CD4-positive, alpha-beta T cell treated with Interleukin-10 for 1 hour (primary cell): ENCODE data around the gene GRIN2A.

Source experiments
- DNase-seq: peaks from one replicate; pipeline ENCODE4 v3.0.0-alpha.2; 2020

The GRIN2A gene

DNA sequence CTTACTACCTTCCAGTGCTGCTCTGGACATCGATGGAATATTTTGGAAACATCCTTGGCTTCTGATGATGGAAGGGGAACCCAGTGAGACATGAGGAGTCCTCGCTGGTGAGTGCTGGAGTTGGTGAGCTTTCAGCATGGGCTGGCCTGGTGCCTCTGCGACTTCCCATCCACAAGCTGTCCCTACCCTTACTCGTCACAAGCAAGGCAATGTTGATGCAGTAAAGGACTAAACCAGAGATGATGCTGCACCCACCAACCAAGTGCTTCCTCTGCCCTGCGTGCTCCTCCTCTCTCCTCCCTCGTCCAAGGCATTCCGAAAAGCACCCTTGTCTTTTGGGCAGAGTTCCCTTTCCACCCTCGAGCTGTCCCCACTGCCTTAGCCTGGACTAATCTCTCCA lies 154.7 kb downstream of the GRIN2A start:
- DNase-seq = no peak

DNA sequence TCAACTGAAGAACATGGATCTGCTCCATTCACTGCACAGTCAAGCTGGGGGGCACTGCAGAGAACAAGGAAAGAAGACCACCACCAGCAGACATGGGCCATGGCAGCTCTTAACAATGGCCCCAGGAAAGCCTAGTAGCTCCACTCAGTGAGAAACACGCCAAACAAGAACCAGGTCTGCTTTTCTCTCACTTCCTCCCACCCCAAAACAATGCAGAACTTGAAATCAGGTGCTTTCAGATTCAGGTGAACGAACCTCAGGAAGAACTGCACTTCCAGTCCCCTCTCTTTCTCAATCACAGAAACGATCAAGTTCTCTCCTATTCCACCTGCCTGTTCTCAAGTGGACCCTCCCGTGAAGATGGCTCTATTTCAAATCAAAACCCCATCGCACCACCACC lies 155.6 kb downstream of the GRIN2A start:
- no peak for DNase-seq

DNA sequence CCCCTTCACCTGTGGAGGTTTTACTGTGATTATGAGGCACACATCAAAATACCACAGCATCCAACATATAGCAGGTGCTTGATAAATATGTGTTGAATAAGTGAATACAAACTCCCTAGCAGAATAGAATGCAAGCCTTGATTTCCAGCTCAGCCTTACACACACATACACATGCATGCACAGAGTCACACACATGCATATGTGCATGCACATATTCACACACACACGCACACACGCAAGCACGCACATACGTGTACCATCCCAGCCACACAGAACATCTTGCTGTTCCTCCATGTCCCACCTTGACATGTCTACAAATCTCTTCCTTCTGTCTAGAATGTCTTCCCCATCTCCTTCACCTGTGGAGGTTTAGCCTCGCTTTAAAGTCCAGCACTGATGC lies 160.1 kb downstream of the GRIN2A start:
- DNase-seq = no peak

DNA sequence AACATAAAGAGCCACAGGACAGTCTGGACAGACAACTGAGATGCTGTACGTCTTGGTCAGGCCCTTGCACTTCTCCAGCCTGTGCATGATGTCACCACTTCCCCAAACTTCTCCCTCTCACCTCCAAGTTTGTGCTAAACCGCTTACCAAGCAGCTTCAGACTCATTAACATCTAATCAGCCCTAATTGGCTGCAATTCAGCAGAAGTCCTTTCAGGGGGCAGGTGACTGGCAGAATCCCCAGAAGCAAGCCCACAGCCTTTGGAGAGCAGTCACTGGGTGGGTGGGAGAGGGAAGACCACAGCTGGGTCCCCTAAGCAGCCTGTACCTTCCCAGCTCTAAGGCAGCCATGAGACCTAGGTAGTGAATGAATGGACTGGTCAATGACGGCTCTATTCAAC lies 161.4 kb downstream of the GRIN2A start:
- DNase-seq = no peak

DNA sequence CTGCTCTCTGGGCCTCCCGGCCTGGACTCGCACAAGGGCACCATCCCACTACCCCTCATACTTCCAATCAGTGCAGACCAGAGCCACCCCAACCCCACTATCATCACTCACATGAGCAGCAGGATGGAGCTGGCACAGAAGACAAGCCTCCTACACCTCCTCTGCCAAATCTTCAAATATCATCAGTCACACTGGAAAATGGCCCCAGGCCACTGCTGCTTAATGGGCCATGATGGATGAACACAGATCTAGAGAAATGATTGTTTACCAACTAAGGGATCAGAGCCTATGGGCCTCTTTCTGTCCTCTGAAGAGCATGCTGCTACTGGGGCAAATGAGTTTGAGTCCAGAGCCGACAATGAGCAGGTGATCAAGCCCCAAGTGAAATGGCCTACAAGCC lies 165.5 kb downstream of the GRIN2A start:
- no peak for DNase-seq

DNA sequence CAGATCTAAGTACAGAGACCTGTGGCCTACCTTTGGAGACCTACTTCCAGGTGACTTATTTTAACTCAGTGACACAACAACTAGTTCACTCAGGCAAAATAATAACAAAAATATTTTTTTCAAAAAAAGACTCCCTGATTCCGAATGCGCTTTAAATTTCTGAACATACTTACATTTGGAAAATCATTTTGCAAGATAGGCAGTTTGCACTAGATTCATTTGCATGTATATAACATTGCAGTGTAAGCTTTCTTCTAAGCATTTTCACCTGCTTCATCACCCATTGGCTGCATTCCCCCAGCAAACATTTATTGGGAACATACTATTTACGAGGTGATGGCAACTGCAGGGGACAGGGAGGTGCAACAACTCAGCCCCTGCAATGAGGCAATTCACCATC lies 166.8 kb downstream of the GRIN2A start:
- no peak for DNase-seq

DNA sequence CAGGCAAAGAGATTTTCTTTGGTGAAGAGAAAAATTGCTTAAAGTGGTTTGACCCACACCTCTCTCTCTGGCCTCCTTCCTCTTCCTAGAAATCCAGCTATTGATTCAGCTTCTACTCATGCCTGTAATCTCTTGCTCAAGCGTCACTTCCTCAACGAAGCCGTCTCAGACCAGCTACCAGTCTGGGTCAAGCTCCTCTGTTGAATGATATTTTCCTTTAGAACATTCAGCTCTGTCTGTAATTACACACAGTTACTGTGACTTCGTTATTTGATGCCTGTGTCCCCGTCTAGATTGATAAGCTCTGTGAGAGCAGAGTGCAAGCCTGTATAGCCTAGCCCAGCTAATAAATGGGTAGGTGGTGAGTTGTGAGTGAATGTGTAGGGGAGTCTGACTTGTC lies 168.5 kb downstream of the GRIN2A start:
- DNase-seq = no peak

DNA sequence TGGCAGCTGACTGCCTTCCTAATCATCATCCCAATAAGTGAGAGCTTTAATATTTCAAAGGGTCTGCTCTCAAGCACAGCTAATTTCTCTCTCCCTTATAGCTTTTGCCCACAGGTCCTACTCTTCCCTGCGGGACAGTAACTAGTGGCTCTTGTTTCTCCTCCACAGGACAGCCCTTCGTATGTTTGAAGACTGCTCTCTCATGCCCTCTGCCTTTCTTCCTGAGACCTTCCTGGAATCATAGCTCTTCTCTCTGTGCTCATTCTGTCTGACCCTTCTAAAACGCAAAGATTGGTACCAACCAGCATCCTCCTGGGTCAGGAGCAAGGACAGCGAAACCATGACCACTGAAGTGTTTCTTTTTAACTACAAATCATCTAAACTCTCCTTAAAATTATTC lies 168.9 kb downstream of the GRIN2A start:
- no peak for DNase-seq

DNA sequence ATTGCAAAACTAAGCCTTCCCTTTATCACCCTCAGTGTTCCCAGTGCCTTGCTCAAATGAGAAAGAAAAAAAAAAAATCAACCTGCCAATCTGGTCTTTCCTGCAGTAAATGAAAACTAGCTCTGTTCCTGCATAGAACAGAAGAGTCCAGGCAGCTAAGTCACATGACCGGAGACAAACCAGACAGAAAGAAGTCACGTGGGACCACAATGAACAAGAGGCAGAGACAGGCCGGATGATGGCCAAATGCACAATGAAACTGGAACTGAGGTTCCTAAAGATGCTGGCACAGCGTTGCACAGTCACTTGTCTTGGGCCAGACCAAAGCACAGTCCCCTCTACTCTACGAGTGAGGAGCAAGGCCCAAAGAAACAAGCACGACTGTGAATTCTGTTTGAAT lies 172.5 kb downstream of the GRIN2A start:
- no peak for DNase-seq

DNA sequence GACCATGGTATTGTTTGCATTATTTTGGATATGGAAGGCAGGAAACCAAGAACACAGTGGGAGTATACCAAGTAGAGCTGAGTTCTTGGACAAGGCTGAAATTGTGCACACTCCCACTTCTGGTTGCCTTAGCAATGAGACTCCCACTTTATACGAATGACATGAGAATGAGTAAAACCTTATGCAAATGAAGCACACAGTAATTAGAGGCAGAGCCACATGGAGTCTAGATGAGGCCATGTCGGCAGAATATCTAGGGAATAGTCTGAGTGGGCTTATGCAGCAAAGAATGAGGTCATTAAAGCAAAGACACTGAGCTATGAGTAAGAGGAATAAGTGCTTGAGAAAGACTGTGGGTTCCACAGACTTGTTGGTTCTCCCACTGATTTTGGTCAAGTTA lies 178.7 kb downstream of the GRIN2A start:
- no peak for DNase-seq

DNA sequence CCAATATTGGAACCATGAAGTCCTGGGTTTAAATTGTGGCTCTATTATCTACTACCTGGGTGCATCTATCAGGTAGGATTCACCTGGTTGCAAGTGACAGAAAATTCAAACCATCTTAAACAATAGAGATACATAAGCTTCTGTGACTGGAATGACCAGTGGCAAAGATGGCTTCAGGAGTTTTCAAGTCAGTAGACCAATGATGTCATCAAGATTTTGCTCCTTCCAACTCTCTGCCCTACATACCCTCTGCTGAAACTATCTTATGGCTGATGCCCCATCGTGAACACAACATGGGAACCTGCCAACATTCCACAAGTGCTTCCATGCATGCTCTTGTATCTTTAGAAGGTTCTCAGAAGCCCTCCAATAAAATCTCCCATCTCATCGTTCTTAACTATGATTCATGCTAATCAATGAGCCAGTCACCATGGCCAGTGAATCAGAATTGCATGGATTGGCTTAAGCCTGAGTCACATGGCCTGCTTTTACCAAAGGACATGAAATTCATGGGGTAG lies 180.9 kb downstream of the GRIN2A start:
- no peak for DNase-seq

DNA sequence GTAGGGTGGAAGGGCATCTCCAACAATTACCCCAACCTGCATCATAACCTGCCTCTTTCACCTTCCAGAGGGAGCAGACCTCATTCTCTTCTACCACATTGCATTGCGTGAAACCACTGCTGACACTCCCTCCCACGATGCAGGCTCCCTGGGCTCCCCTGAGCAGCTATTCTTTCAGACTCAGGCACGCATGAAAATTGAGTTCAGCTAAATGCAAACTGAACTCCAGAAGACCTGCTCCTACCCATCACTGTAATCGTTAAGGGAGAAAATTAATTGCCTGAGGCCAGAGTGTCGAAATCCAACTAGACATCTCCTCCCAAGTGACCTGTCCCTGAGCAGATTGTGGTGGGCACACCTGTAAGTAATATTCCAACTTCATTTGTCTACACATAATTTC lies 186.0 kb downstream of the GRIN2A start:
- DNase-seq = no peak

DNA sequence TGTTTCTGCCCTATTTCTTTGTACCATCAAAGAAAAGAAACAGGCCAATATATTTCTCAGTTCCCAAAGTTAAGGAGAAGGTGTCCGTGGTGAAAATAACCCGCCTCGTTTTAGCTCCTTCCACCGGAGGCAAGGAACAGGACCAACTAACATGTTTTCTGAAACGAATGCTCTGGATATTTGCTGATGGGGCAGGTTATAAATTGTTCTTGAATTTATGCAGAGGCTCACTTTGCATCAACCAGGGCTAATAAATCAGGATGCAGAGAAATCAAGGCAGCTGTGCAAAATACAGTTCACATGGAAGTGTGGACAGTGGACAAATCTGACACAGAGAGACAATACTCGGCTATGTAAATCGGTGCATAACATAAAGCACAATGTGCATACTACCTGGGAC lies 189.8 kb downstream of the GRIN2A start:
- DNase-seq = no peak

DNA sequence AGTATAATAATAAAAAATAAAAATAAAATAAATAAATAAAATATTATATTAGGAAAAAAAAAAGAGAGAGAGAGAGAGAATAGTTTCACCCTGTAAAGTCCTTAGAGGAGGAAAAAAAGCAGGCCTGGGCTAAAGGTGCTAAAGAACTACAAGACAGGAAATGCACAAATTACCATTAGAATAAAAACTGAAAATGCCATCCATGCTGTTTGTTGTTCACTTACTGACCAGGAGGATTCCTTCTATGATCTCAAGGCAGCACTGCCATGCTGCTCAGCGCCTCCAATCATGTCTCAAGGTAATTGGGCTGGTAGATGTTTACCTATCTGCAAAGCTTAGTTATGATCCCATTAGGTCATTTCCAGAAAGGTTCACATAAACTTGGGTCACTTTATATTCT lies 201.2 kb downstream of the GRIN2A start:
- DNase-seq = no peak

DNA sequence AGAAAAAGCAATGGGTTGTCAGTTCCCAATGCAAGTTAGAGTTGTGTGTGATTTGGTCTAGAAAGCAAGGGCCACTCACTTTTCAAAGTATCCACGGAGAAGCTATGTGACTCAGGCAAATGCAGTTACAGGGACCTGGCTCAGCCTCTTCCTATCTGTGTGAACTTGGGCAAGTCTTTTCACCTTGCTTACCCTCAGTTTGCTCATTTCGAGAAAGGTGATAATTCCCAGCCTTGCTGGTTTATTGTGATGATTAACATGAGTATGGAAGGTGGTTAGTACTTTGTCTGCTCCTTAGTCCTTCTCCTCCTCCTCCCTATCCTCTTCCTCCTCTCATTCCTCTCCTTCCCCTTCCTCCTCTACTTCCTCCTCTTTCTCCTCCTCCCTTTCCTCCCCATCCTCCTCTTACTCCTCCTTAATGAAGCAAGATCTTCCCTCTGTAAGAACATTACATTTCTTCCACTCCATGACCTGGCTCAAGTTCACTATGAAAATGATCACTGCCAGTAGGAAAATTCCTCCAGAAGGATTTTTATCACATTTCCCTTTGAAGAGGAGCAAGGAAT lies 204.0 kb downstream of the GRIN2A start:
- DNase-seq = no peak

DNA sequence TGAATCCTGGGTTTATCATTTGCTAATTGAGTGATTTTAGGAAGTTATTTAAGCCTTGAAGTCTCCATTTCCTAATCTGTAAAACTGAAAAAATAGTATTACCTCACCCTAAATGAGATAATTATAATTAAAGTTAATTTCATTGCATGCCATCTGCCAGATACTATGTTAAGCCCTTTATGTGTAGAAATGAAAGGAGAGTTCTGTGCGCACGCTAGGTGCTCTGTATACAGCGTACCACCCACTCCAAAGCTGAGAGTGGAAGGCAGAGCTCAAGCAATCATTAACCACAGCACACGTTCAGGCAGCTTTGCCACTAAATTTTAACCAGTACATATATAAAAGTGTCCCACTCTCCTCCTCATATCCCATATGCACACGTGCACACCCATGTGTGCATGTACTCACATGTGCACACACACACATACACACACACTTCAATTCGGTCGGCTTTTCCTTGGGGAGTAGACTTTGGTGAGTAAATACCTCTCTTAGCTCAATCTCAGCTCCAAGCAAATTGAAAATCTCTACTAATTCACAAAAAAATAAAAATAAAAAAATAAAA lies 204.8 kb downstream of the GRIN2A start:
- DNase-seq = no peak

DNA sequence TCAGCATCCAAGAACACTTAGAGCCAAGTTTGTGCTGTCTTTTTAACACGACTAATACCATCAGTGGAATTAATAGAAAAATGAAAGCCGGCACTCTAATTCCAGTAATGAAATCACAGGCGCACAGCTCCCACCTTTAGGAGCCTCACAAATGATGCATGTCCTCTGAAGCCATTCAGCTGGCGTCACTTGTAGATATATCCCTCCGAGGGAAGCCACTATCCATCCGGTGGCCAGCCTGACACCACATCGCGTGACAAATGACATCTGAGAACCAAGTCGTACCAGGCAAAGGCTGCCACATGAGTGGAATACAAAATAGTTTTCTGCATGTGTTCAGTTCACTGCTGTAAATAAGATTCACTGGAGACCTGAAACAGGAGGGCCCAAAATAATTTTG lies 205.6 kb downstream of the GRIN2A start:
- DNase-seq = no peak

DNA sequence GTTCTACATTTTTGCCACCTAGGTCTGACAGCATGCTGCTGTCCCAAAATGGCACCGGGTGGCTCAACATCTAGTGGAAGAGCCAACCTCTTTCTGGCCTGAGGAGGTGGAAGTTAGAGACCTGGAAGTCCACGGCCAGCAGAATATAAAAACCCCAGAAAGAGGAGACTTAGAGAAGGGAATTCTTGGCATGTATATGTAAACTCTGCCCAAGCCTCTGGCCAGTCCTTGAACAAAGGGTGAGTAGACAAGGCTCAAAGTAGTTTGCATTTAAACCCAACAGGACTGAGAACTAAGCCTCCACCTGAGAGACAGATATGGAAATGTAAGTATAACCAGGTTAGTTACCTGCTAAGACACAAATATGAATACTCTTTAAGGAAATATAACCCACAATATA lies 210.3 kb downstream of the GRIN2A start:
- no peak for DNase-seq

DNA sequence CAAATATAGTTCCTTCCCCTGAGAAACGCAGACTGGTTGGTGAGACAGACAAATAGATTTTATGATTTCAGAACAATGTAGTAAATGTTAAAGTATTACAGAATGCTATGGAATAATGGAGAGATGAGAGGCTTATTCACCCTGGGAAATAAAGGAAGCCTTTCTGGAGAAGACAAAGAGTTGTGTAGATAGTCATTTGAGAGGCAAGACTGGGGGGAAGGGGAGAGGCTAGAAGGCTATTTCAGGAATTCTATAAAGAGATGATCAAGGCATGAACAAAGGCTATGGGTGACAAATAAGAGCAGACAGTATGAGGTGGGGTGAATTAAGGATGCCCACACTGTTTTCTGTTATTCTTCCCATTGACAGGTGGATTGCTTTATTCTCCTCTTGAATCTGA lies 211.4 kb downstream of the GRIN2A start:
- DNase-seq = no peak

DNA sequence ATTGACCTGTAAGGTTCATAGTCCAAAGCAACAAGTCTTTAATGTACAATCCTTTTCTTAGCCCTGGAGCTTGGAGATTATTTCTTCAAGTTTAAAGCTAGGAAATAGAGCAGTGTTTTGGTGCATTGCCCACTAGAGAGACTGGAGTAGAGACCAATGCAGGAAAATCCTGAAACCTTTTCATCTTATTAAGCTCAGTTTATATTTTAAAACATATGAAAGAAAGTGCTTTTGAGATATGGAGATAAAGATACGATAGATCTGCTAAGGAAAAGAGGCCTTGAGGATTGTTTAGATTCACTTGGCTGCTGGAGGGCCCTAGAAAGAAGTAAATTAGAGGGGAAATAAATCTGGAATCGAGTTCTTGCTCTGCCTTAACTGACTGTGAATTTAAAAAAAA lies 212.0 kb downstream of the GRIN2A start:
- no peak for DNase-seq

DNA sequence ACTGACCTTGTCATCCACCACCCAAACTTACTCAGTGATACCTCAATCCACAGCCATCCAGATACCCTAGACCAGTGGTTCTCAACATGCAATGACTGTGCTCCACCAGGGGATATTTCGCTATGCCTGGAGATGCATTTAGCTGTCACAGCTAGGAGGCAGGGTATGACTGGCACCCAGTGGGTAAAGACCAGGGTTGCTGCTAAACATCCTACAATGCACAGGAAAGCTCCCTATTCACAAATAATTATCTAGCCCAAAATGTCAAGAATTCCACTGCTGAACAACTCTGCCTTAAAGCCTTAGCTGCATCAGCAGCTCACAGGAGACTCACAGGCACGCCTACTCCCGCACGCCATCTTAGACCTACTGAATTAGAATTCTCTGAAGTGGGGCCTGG lies 212.6 kb downstream of the GRIN2A start:
- DNase-seq = no peak

DNA sequence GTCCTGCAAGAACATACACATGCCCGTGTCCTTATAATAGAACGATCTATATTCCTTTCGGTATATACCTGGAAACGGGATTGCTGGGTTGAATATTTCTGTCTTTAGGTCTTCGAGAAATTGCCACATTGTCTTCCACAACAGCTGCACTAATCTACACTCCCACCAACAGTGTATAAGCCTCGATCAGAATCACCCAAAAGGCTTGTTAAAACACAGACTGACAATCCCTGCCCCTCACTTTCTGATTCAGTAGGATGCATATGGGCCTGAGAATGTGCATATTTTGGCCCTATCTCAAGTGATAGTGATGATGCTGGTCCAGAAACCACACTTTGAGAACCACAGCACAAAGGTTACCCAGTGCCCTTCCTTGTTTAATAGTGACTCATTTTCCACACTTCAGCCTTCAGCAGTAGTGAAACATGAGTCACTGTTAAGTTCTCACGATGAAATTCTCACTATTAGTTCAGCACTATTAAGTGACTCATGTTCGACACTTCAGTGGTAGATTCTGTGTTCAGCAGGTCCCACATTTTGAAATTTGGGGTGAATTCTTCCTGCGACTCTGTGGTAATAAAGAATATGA lies 215.6 kb downstream of the GRIN2A start:
- DNase-seq = no peak

DNA sequence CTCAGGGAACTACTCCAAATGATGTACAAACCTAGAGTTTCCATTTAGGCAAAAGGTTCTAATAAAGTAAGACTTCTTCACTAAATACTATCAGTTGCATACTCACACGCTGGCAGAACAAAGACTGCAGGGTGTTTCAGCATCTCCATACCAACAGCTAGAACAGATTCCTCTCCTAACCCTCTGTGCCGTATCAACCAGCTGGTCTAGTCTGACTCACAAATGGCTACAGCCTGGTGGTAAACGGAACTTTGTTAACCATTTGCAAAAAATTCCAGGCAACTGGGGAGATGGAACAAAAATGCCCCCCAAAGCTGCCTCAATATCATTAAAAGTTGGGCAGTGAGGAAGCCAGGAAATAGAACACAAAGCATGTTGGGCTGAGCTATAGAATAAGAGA lies 217.1 kb downstream of the GRIN2A start:
- no peak for DNase-seq

DNA sequence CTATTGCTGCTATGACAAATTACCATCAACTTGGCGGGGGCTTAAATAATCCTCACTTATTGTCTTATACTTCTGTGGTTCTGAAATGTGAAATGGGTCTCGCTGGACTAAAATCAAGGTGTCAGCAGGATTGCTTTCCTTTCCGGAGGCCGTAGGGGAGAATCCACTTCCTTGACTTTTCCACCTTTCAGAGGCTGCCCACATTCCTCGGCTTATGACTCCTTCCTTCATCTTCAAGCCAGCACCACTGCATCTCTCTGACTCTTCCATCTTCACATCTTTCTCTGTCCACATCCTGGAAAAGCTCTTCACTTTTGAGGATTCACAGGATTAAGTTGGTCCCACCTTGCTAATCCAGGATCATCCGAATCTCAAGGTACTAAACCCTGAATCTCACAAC lies 217.8 kb downstream of the GRIN2A start:
- no peak for DNase-seq

DNA sequence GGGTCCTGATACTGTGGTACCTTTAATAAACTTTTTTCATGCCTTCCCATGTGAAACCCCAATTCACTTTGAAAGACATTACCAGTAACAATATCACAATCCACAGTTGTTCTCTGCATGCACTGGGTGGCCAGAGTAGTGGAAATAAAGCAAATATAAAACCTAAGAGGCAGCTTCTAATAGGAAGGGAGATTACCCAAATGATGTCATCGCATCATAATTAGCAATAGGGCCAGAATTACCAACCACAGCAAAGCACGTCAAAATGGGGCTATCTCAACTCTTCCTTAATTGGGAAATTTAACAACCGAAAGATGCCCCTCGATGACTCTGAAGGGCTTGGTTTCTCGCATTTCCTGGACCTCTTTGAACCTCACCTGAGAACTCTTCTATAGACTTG lies 224.8 kb downstream of the GRIN2A start:
- DNase-seq = no peak
